Small intestine (tissue), 7 donors: ENCODE results near the gene TRIM23. TPM values are rescaled to one million over a fixed set of nuclear protein-coding genes. Genes with fewer than 3 reads are reported as not detected.
"Not testable (repeated sequence)": the region's sequence is repeated elsewhere in the genome, so short reads cannot be mapped to it uniquely, and the experiment has no call there.

Source experiments
- DNase-seq, 2 donors: peaks; one replicate each; pipeline versions ENCODE4 v3.0.0 to v3.0.0-alpha.2; 2013
- FAIRE-seq: peaks from 2 replicates; lab custom pipeline; 2012; peaks lifted over from hg19 to GRCh38; lab: Jason Lieb, UNC
- H3K27ac ChIP-seq, 3 donors: one replicate each; pipeline ENCODE4 v1.5.1; 2013; ENCODE audit warnings: low read length in 2 of 3, mild to moderate bottlenecking in 2 of 3, control low read depth in 1 of 3, inconsistent platforms in 1 of 3, low read depth in 1 of 3, moderate library complexity in 1 of 3
- H3K27me3 ChIP-seq, 3 donors: one replicate each; pipeline ENCODE4 v1.6.1; 2013; ENCODE audit warnings: low read length in 3 of 3, inconsistent platforms in 1 of 3; ENCODE audit not compliant: control insufficient read depth in 3 of 3, insufficient read depth in 3 of 3
- H3K36me3 ChIP-seq, 3 donors: one replicate each; pipeline ENCODE4 v1.6.1; 2013; ENCODE audit warnings: low read length in 3 of 3, inconsistent platforms in 1 of 3, low read depth in 1 of 3, mild to moderate bottlenecking in 1 of 3, moderate library complexity in 1 of 3; ENCODE audit not compliant: control insufficient read depth in 3 of 3, insufficient read depth in 2 of 3
- H3K4me1 ChIP-seq, 3 donors: one replicate each; pipeline ENCODE4 v1.6.1; 2013; ENCODE audit warnings: low read length in 2 of 3, inconsistent platforms in 1 of 3, low read depth in 1 of 3, mild to moderate bottlenecking in 1 of 3, moderate library complexity in 1 of 3; ENCODE audit not compliant: control insufficient read depth in 3 of 3, insufficient read depth in 2 of 3
- H3K4me3 ChIP-seq, 3 donors: one replicate each; pipeline ENCODE4 v1.5.1; 2013; ENCODE audit warnings: low read length in 3 of 3, control low read depth in 1 of 3, inconsistent platforms in 1 of 3, low read depth in 1 of 3, mild to moderate bottlenecking in 1 of 3, moderate library complexity in 1 of 3
- H3K9me3 ChIP-seq, 2 donors: one replicate each; pipeline ENCODE4 v1.6.1; 2013; ENCODE audit warnings: low read depth in 1 of 2, low read length in 1 of 2; ENCODE audit not compliant: control insufficient read depth in 2 of 2, insufficient read depth in 1 of 2
- WGBS, 3 donors: extraction: QIAGEN DNeasy Blood & Tissue Kit; methylation state at CpG; one replicate each; pipeline ENCODE4 v1.1.7; 2013; 5-methylcytosine and 5-hydroxymethylcytosine counted together
- polyA plus RNA-seq, 4 donors: library from polyadenylated mRNA; stranded (reverse) in 3 of 4; unstranded in 1 of 4; fragments of 200-250 nt in 3 of 4; fragments of 120-200 nt in 1 of 4; gene quantifications; one replicate each; pipeline versions ENCODE4 v1.2.1 to v1.2.3, GENCODE V29; 2013
- donor health status: healthy with polysubstance abuse.
- donor health status: control.
- donor health status: control.
- donor health status: Bipolar disorder and iron deficiency.
- donor health status: healthy.

TRIM23 gene
- polyA plus RNA-seq, 4 donors = 2.7 to 11.5 (median 3.3) TPM

DNA sequence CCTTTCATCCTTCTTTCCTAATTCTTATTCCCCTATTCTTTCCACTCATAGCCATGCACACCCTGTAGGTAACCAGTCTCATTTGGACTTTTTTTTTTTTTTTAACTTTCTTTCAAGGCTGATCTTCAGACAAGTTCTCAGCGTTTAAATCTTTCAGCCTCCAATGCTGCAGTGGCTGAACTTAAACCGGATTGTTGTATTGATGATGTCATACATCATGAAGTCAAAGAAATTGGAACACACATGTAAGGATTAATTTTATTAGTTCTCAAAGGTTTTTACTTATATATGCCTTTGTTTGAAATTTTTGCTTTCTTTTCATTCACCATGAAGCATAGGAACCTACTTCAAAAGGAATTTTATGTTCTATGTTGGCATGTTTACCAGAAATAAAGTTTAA, 22.8 kb upstream of the TRIM23 start:
- no peak for DNase-seq
- FAIRE-seq = no peak

DNA sequence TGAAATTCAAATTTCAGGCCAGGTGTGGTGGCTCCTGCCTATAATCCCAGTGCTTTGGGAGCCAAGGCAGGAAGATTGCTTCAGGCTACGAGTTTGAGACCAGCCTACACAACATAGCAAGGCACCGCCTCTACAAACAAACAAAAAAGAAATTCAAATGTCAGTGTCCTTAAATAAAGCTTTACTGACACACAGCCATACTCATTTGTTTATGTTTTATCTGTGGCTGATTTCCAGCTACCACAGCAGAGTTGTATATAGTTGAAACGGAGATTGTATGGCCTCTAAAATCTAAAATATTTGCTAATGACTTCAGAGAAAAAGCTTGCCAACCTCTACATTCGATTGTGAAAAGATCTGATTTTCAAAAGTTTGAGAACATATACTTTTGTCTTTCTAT, 16.1 kb upstream of the TRIM23 start:
- H3K4me1 ChIP-seq = no peaks in the 10 kb centered on the region
- no peak for FAIRE-seq
- 86 to 93% (median 90%) methylated on average over 4 of the region's 4 CpGs for WGBS, 3 donors
- H3K36me3 ChIP-seq = peaks cover 0 to 29% (median 2%) of the 10 kb centered on the region in 3 donors
- no peaks in the 10 kb centered on the region for H3K9me3 ChIP-seq
- no peak overlapping the region for H3K4me3 ChIP-seq
- no peak for DNase-seq
- no peaks in the 10 kb centered on the region for H3K27me3 ChIP-seq
- H3K27ac ChIP-seq = no peak overlapping the region

More for the DNA sequence above, 22.8 kb upstream of the TRIM23 start:
- H3K4me3 ChIP-seq = no peak overlapping the region
- no peak overlapping the region for H3K27ac ChIP-seq
- peaks cover 0 to 5% (median 4%) of the 10 kb centered on the region in 3 donors for H3K36me3 ChIP-seq
- H3K27me3 ChIP-seq = no peaks in the 10 kb centered on the region
- no peaks in the 10 kb centered on the region for H3K4me1 ChIP-seq
- WGBS, 3 donors = 82 to 84% (median 84%) methylated on average over 2 of the region's 2 CpGs
- no peaks in the 10 kb centered on the region for H3K9me3 ChIP-seq

GRCh38 chr5:65630981-65631380, 6.8 kb upstream of the TRIM23 start:
- no peak overlapping the region for H3K4me3 ChIP-seq
- DNase-seq = peak in 1 of 2 donors; percentile 33
- H3K27me3 ChIP-seq = no peaks in the 10 kb centered on the region
- H3K4me1 ChIP-seq = no peaks in the 10 kb centered on the region
- FAIRE-seq = no peak
- peaks cover 0 to 8% (median 0%) of the 10 kb centered on the region in 3 donors for H3K36me3 ChIP-seq
- no peak overlapping the region for H3K27ac ChIP-seq
- no peaks in the 10 kb centered on the region for H3K9me3 ChIP-seq

GRCh38 chr5:65625743-65626142, 1.6 kb upstream of the TRIM23 start:
- FAIRE-seq = no peak
- peak in 1 of 2 donors; percentile 9 for DNase-seq
- peaks cover 0 to 7% (median 0%) of the 10 kb centered on the region in 3 donors for H3K36me3 ChIP-seq
- H3K4me1 ChIP-seq = peaks cover 2 to 5% (median 4%) of the 10 kb centered on the region in 3 donors
- peak overlapping the region in 1 of 3 donors; percentile 90 for H3K4me3 ChIP-seq
- H3K27me3 ChIP-seq = no peaks in the 10 kb centered on the region
- peak overlapping the region in 1 of 3 donors; percentile 78 for H3K27ac ChIP-seq
- WGBS, 3 donors = 37 to 56% (median 48%) methylated on average over 6 of the region's 6 CpGs
- no peaks in the 10 kb centered on the region for H3K9me3 ChIP-seq

- DNase-seq (peak; percentile 90 to 95), FAIRE-seq (no peak)
- Histone ChIP-seq H3K9me3 (no peaks in the 10 kb centered on the region), H3K4me1 (peaks cover 2 to 5% (median 4%) of the 10 kb centered on the region in 3 donors), H3K36me3 (peaks cover 0 to 7% (median 0%) of the 10 kb centered on the region in 3 donors), H3K27me3 (no peaks in the 10 kb centered on the region), H3K4me3 (peak within 1 kb of the TSS; percentile 90 to 98 (median 93)), H3K27ac (peak within 1 kb of the TSS; percentile 66 to 94 (median 78))
- WGBS, 3 donors = 0 to 1% (median 0%) methylated on average over 36 of the region's 36 CpGs
These were observed 730 bp upstream of the TRIM23 start, which contains the start of the genes SHLD3 and TRAPPC13 for GRCh38 chr5:65624571-65625555. Gene SHLD3 (plus strand): TSS chr5:65625027. CDS start chr5:65629588, 4,561 bp downstream. Gene TRAPPC13 (plus strand): TSS chr5:65625027. CDS start chr5:65625061, 34 bp downstream.

- DNase-seq = no peak
These were observed 651 bp downstream of the TRIM23 start for GRCh38 chr5:65623482-65623881.

DNA sequence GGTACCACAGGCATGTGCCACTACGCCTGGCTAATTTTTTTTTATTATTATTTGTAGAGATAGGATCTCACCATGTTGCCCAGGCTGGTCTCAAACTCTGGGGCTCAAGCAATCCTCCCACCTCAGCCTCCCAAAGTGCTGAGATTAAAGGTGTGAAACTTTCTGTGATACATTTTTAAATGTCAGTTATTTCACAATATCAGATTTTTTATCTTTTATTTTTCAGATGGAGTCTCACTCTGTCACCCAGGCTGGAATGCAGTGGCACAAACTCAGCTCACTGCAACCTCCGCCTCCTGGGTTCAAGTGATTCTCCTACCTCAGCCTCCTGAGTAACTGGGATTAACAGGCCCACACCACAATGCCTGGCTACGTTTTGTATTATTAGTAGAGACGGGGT, 2.2 kb downstream of the TRIM23 start:
- H3K4me3 ChIP-seq, H3K27me3 ChIP-seq, DNase-seq, FAIRE-seq, H3K36me3 ChIP-seq, H3K27ac ChIP-seq, H3K9me3 ChIP-seq, H3K4me1 ChIP-seq: not testable (repeated sequence)
- 85 to 94% (median 86%) methylated on average over 4 of the region's 4 CpGs for WGBS, 3 donors

More at GRCh38 chr5:65623482-65623881, 651 bp downstream of the TRIM23 start:
- Histone ChIP-seq H3K9me3 (no peaks in the 10 kb centered on the region), H3K27ac (peak overlapping the region in 2 of 3 donors; percentile 78 to 94), H3K4me1 (peaks cover 2 to 5% (median 4%) of the 10 kb centered on the region in 3 donors), H3K4me3 (peak overlapping the region; percentile 90 to 98 (median 93)), H3K27me3 (no peaks in the 10 kb centered on the region), H3K36me3 (peaks cover 0 to 4% (median 0%) of the 10 kb centered on the region in 3 donors)
- 3 to 5% (median 4%) methylated on average over 9 of the region's 9 CpGs for WGBS, 3 donors
- no peak for FAIRE-seq

- Histone ChIP-seq H3K4me3 (no peak overlapping the region), H3K27ac (no peak overlapping the region), H3K36me3 (peaks cover 0 to 8% (median 0%) of the 10 kb centered on the region in 3 donors), H3K27me3 (no peaks in the 10 kb centered on the region), H3K9me3 (no peaks in the 10 kb centered on the region), H3K4me1 (peaks cover 2 to 5% (median 4%) of the 10 kb centered on the region in 3 donors)
- DNase-seq (no peak), FAIRE-seq (no peak)
- WGBS, 3 donors = 94% methylated on average over 4 of the region's 4 CpGs
These were observed 4.1 kb downstream of the TRIM23 start for GRCh38 chr5:65620021-65620420.
